GM18907 (cell line): ENCODE measurements around the gene GRB10.
"Not testable (repeated sequence)": the region's sequence is repeated elsewhere in the genome, so short reads cannot be mapped to it uniquely, and the experiment has no call there.

Source experiments
- ATAC-seq: cut with Tn5 transposase; IDR thresholded peaks from one replicate; pipeline ENCODE4 v1.9.1; 2021; ENCODE audit warnings: mild to moderate bottlenecking, moderate library complexity; ENCODE audit not compliant: unreplicated experiment

Gene GRB10

GRCh38 chr7:50745835-50746234, 36.9 kb downstream of the GRB10 start:
- ATAC-seq = no peak

GRCh38 chr7:50745336-50745735, 37.4 kb downstream of the GRB10 start:
- no peak for ATAC-seq

- no peak for ATAC-seq
Measured at GRCh38 chr7:50743893-50744292, 38.8 kb downstream of the GRB10 start.

- no peak for ATAC-seq
Measured at GRCh38 chr7:50743016-50743415, 39.7 kb downstream of the GRB10 start.

- ATAC-seq = no peak
Measured at GRCh38 chr7:50742401-50742800, 40.3 kb downstream of the GRB10 start.

GRCh38 chr7:50739744-50740435, 42.8 kb downstream of the GRB10 start:
- peak; percentile 98 for ATAC-seq

- no peak for ATAC-seq
Measured at GRCh38 chr7:50738932-50739331, 43.8 kb downstream of the GRB10 start.

GRCh38 chr7:50735836-50736235, 46.9 kb downstream of the GRB10 start:
- not testable (repeated sequence) for ATAC-seq

- ATAC-seq = no peak
Measured at GRCh38 chr7:50735333-50735732, 47.4 kb downstream of the GRB10 start.

- ATAC-seq = no peak
Measured at GRCh38 chr7:50734246-50734645, 48.5 kb downstream of the GRB10 start.

GRCh38 chr7:50733552-50733951, 49.1 kb downstream of the GRB10 start:
- ATAC-seq = no peak

- ATAC-seq = no peak
Measured at GRCh38 chr7:50731703-50732582, 50.8 kb downstream of the GRB10 start.

GRCh38 chr7:50730446-50731400, 52.0 kb downstream of the GRB10 start:
- ATAC-seq = no peak

GRCh38 chr7:50729962-50730361, 52.7 kb downstream of the GRB10 start:
- no peak for ATAC-seq

- ATAC-seq = no peak
Measured at GRCh38 chr7:50728184-50728583, 54.5 kb downstream of the GRB10 start.

GRCh38 chr7:50727711-50728110, 55.0 kb downstream of the GRB10 start:
- no peak for ATAC-seq

- no peak for ATAC-seq
Measured at GRCh38 chr7:50727072-50727471, 55.6 kb downstream of the GRB10 start.

- ATAC-seq = no peak
Measured at GRCh38 chr7:50725774-50726173, 56.9 kb downstream of the GRB10 start.

- no peak for ATAC-seq
Measured at GRCh38 chr7:50724526-50725520, 57.9 kb downstream of the GRB10 start.

- no peak for ATAC-seq
Measured at GRCh38 chr7:50723888-50724287, 58.8 kb downstream of the GRB10 start.
